Lower lobe of right lung (tissue), 2 donors: ENCODE data around the gene ZNF280C. TPM values are rescaled to one million over a fixed set of nuclear protein-coding genes. Genes with fewer than 3 reads are reported as not detected.

ENCODE experiments used
- ATAC-seq, 2 donors: fragments of 200-7000 bp; cut with Tn5 transposase; one replicate each; pipeline ENCODE4 v1.9.1; 2020 to 2022; ENCODE audit warnings: mild to moderate bottlenecking in 2 of 2, moderate library complexity in 2 of 2
- DNase-seq: peaks from one replicate; pipeline ENCODE4 v3.0.0-alpha.2; 2020
- H3K27ac ChIP-seq: fragments of 200-600 bp; one replicate; pipeline ENCODE4 v1.8.0; 2022
- H3K27me3 ChIP-seq: fragments of 200-600 bp; one replicate; pipeline ENCODE4 v1.8.0; 2022; ENCODE audit warnings: low read depth
- H3K36me3 ChIP-seq: fragments of 200-600 bp; one replicate; pipeline ENCODE4 v1.8.0; 2022; ENCODE audit warnings: mild to moderate bottlenecking
- H3K4me1 ChIP-seq: fragments of 200-600 bp; one replicate; pipeline ENCODE4 v1.8.0; 2022
- H3K4me3 ChIP-seq: fragments of 200-600 bp; one replicate; pipeline ENCODE4 v1.8.0; 2022; ENCODE audit warnings: mild to moderate bottlenecking
- H3K9me3 ChIP-seq: fragments of 200-600 bp; one replicate; pipeline ENCODE4 v1.8.0; 2022
- intact Hi-C: fragments of 100-400 bp; cut with DNase I; formaldehyde crosslinking; loops from one replicate; pipeline ENCODE4 v1.11.0; 2022
- total RNA-seq: library from RNA; stranded (reverse); fragmentation: NEBNext Ultra II Directional; extraction: Animal tissue kit (Norgen Biotek cat#: 25700); gene quantifications from one replicate; pipeline ENCODE4 v1.2.1, GENCODE V29; 2021
- TF ChIP-seq, protein P1 (sequence below): fragments of 200-600 bp; IDR thresholded peaks from one replicate; pipeline ENCODE4 v1.8.0; 2022; ENCODE audit warnings: antibody characterized with exemption, mild to moderate bottlenecking
- donor health status: DM: no; HTN: yes; CAD: no; lungs with severe emphysema.

Gene ZNF280C
- total RNA-seq, 1 donor from 2014 or later: 5.6 TPM

GRCh38 chrX:130267956-130268448 is 697 bp downstream of the ZNF280C start:
- H3K27ac ChIP-seq: peak overlapping the region; percentile 46
- TF ChIP-seq, protein P1, sequence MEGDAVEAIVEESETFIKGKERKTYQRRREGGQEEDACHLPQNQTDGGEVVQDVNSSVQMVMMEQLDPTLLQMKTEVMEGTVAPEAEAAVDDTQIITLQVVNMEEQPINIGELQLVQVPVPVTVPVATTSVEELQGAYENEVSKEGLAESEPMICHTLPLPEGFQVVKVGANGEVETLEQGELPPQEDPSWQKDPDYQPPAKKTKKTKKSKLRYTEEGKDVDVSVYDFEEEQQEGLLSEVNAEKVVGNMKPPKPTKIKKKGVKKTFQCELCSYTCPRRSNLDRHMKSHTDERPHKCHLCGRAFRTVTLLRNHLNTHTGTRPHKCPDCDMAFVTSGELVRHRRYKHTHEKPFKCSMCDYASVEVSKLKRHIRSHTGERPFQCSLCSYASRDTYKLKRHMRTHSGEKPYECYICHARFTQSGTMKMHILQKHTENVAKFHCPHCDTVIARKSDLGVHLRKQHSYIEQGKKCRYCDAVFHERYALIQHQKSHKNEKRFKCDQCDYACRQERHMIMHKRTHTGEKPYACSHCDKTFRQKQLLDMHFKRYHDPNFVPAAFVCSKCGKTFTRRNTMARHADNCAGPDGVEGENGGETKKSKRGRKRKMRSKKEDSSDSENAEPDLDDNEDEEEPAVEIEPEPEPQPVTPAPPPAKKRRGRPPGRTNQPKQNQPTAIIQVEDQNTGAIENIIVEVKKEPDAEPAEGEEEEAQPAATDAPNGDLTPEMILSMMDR: no peak
- ATAC-seq (peak; percentile 34 to 41), DNase-seq (no peak)
- intact Hi-C loops: no loop called here
- H3K27me3 ChIP-seq: no peaks in the 10 kb centered on the region
- H3K4me3 ChIP-seq: peak overlapping the region; percentile 62
- no peaks in the 10 kb centered on the region for H3K9me3 ChIP-seq
- H3K36me3 ChIP-seq: no peaks in the 10 kb centered on the region
- peaks cover 7% of the 10 kb centered on the region for H3K4me1 ChIP-seq

- no peaks in the 10 kb centered on the region for H3K27me3 ChIP-seq
- ATAC-seq (no peak), DNase-seq (no peak)
- H3K36me3 ChIP-seq: no peaks in the 10 kb centered on the region
- TF ChIP-seq, protein P1: no peak
- H3K4me1 ChIP-seq: peaks cover 7% of the 10 kb centered on the region
- H3K4me3 ChIP-seq: no peak overlapping the region
- no peak overlapping the region for H3K27ac ChIP-seq
- H3K9me3 ChIP-seq: no peaks in the 10 kb centered on the region
- intact Hi-C loops: no loop called here
These were observed 4.1 kb downstream of the ZNF280C start for GRCh38 chrX:130264573-130264972.

DNA sequence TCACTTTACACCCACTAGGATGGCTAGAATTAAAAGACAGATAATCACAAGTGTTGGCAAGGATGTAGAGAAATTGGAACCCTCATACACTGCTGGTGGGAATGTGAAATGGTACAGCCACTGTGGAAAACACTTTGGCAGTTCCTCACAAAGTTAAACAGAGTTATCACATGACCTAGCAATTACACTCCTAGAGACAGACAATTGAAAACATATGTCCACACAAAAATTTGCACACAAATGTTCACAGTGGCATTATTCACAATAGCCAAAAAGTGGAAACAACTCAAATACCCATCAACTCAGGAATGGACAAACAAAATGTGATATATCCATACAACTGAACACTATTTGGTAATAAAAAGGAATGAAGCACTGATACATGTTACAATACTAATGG is 5.7 kb downstream of the ZNF280C start:
- TF ChIP-seq, protein P1: no peak
- ATAC-seq (no peak), DNase-seq (no peak)
- Histone ChIP-seq H3K4me3 (no peak overlapping the region), H3K27ac (no peak overlapping the region), H3K9me3 (no peaks in the 10 kb centered on the region), H3K36me3 (no peaks in the 10 kb centered on the region), H3K27me3 (no peaks in the 10 kb centered on the region), H3K4me1 (peaks cover 7% of the 10 kb centered on the region)
- intact Hi-C loops: no loop called here

DNA sequence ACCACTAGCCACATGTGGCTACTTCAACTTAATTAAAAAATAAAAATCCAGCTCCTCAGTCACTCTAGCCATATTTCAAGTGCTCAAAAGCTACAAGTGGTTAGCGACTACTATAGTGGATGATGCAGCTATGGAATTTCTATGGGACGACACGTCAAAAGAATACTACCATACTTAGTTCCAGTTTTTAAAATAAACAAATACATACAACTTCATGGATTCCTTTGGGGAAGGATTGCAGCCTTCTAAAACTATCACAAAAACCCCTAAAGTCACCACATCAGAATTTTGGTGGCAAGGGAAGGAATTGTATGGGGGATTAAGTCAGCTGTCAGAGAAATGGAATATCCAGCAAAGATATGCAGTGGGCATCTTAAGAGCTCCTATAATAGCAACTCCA is 6.5 kb downstream of the ZNF280C start:
- no peak overlapping the region for H3K4me3 ChIP-seq
- intact Hi-C loops: no loop called here
- peaks cover under 1% of the 10 kb centered on the region for H3K4me1 ChIP-seq
- no peaks in the 10 kb centered on the region for H3K9me3 ChIP-seq
- H3K36me3 ChIP-seq: no peaks in the 10 kb centered on the region
- H3K27me3 ChIP-seq: no peaks in the 10 kb centered on the region
- TF ChIP-seq, protein P1: no peak
- ATAC-seq (no peak), DNase-seq (no peak)
- H3K27ac ChIP-seq: no peak overlapping the region

DNA sequence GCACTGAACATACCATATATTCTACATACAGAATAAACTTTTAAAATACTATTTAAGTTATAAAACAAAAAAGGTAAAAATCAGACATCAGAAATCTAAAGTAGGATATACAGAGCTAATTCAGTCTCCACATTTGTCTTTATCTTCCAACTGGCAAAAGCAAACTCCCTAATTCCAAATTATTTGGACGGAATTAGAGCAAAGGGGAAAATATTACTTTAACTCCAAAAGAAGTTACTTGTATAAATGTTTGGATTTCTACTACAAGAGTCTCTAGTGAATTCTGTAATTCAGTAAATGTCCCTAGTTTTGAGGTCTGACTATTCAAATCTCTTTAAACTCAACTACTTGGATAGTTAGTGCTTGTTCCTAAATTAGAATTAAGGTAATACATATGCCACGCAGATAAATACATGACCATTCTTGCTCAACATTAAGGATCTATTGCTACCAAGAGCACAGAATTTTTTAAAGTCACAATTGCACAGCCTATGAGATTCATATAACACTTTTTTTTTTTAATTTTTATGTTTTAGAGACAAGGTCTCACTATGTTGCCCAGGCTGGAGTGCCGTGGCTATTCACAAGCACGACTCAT is 7.3 kb downstream of the ZNF280C start:
- Histone ChIP-seq H3K9me3 (no peaks in the 10 kb centered on the region), H3K27ac (no peak overlapping the region), H3K27me3 (no peaks in the 10 kb centered on the region), H3K4me1 (no peaks in the 10 kb centered on the region), H3K36me3 (no peaks in the 10 kb centered on the region), H3K4me3 (no peak overlapping the region)
- no peak for ATAC-seq
- DNase-seq: no peak
- intact Hi-C loops: no loop called here
- TF ChIP-seq, protein P1: no peak
